Measurements from ENCODE around the gene CDC20B. TPM values are rescaled to one million over a fixed set of nuclear protein-coding genes. Genes with fewer than 3 reads are reported as not detected.
"Not testable (repeated sequence)": the region's sequence is repeated elsewhere in the genome, so short reads cannot be mapped to it uniquely, and the experiment has no call there.

The CDC20B gene
- total RNA-seq, 1 donor from 2014 or later = not detected

DNA sequence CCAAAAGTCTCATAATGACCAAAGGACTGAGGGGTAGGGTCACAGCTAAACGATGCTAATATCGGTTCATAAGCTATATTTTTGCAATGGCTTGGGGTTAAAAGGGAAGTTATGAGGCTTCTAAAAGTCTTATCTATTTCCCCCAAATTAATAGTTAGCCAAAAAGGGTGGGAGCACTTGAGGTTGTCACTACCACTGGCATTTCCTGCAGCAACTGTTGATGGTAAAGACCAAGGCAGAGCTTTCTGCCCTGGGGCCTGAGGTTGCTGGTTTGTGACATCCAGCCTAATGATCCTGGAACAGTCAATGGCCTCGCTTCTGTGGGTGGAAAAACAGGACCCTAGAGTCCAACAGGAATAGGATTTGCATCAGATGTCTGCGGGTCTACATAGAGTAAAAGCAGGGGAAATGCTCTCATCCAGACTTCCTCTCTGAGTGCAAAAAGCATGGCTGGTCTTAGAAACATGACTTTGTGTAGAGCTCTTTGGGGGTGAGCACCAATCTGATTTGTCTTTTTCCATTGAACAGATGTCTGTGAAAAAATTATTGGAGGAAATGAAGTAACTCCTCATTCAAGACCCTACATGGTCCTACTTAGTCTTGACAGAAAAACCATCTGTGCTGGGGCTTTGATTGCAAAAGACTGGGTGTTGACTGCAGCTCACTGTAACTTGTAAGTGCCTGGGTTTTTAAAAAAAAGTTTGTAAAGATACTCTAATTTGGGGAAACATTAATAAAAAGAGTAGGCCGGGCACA lies 67.9 kb downstream of the CDC20B start:
- Histone ChIP-seq H3K27ac (ENCODE audit: low read depth, low read length) (no peak overlapping the region), H3K4me3 (ENCODE audit: low read length in 3 of 3) (no peak overlapping the region)

DNA sequence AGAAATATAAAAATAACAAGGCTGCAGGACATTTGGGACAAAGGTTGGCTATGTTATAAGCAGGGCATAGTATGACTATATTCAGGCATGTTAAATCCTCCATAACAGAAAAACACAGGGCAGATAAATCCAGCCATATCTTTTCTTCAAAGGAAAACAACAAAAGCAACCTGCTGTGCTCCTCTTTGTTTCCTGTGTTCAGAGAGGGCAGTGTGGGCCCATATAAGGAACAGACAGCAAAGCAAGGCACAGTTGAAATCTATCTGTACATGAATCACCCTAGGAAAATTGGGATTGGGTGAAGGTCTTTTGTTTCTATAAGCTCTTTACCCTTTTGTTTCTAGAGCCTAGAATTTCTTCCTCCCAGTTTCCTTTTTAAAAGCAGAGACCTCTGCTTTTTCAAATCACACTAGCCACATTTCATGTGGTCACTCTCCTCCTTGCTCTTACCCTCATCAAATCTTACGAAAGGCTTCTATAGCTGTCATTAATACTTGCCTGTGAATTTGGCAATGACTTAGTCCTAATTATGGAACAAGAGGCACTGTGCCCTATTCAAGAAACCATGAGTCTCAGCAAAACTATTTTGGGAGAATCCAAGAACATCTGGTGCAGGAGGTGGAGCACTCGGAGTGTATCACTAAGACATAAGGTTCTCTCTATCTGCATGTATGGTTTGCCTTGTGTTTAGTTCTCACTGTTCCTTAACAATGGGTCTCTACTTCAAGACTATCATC lies 68.8 kb downstream of the CDC20B start:
- Histone ChIP-seq H3K36me3 (ENCODE audit: control insufficient read depth in 3 of 3, insufficient read depth in 3 of 3, low read length in 3 of 3) (no peaks in the 10 kb centered on the region), H3K4me1 (ENCODE audit: control insufficient read depth in 3 of 3, insufficient read depth in 3 of 3, low read length in 3 of 3) (no peaks in the 10 kb centered on the region), H3K4me3 (ENCODE audit: low read length in 3 of 3) (no peak overlapping the region), H3K27me3 (ENCODE audit: control insufficient read depth in 3 of 3, insufficient read depth in 3 of 3, low read length in 3 of 3) (peaks cover 0 to 2% (median 0%) of the 10 kb centered on the region in 3 donors), H3K9me3 (ENCODE audit: control insufficient read depth in 3 of 3, low read length in 3 of 3) (no peaks in the 10 kb centered on the region), H3K27ac (ENCODE audit: low read depth, low read length) (no peak overlapping the region), H3K9ac (ENCODE audit: low read depth in 1 of 3, low read length in 3 of 3) (no peak overlapping the region)

More for the DNA sequence above, 67.9 kb downstream of the CDC20B start:
- Histone ChIP-seq H3K9ac (ENCODE audit: low read depth in 1 of 3, low read length in 3 of 3) (no peak overlapping the region), H3K4me1 (ENCODE audit: control insufficient read depth in 3 of 3, insufficient read depth in 3 of 3, low read length in 3 of 3) (no peaks in the 10 kb centered on the region), H3K27me3 (ENCODE audit: control insufficient read depth in 3 of 3, insufficient read depth in 3 of 3, low read length in 3 of 3) (peaks cover 0 to 2% (median 0%) of the 10 kb centered on the region in 3 donors), H3K9me3 (ENCODE audit: control insufficient read depth in 3 of 3, low read length in 3 of 3) (no peaks in the 10 kb centered on the region), H3K36me3 (ENCODE audit: control insufficient read depth in 3 of 3, insufficient read depth in 3 of 3, low read length in 3 of 3) (no peaks in the 10 kb centered on the region)

DNA sequence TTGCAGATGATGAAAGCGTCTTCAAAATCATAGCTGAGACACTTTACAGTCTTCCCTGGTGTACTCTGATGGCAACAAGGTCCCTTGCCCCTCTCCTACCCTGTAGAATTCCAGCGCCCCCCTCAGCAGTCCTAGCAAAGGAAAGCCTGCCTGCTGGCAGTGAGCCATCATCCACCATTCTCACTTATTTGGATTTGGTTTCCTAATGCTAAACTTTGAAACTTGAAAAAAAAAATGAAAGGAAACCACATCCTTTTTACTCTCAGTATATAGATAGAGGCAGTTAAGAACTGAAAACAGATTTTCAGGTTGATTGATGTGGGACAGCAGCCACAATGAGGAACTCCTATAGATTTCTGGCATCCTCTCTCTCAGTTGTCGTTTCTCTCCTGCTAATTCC lies 70.6 kb downstream of the CDC20B start, which contains the start of gene GZMA:
GZMA (plus strand) TSS at position 299 of the 400 bp plus-strand sequence; CDS start at position 336, 37 bp downstream.
- Histone ChIP-seq H3K36me3 (ENCODE audit: control insufficient read depth in 3 of 3, insufficient read depth in 3 of 3, low read length in 3 of 3) (no peaks in the 10 kb centered on the region), H3K9ac (ENCODE audit: low read depth in 1 of 3, low read length in 3 of 3) (no peak within 1 kb of the TSS)

GRCh38 chr5:55101556-55102276 lies 71.3 kb downstream of the CDC20B start:
- no peak overlapping the region for H3K27ac ChIP-seq (ENCODE audit: low read depth, low read length)
- H3K9me3 ChIP-seq (ENCODE audit: control insufficient read depth in 3 of 3, low read length in 3 of 3) = no peaks in the 10 kb centered on the region
- no peak overlapping the region for H3K4me3 ChIP-seq (ENCODE audit: low read length in 3 of 3)
- H3K36me3 ChIP-seq (ENCODE audit: control insufficient read depth in 3 of 3, insufficient read depth in 3 of 3, low read length in 3 of 3) = no peaks in the 10 kb centered on the region
- H3K4me1 ChIP-seq (ENCODE audit: control insufficient read depth in 3 of 3, insufficient read depth in 3 of 3, low read length in 3 of 3) = no peaks in the 10 kb centered on the region
- no peaks in the 10 kb centered on the region for H3K27me3 ChIP-seq (ENCODE audit: control insufficient read depth in 3 of 3, insufficient read depth in 3 of 3, low read length in 3 of 3)
- H3K9ac ChIP-seq (ENCODE audit: low read depth in 1 of 3, low read length in 3 of 3) = no peak overlapping the region

More for the DNA sequence above, 70.6 kb downstream of the CDC20B start, which contains the start of gene GZMA:
- Histone ChIP-seq H3K4me1 (ENCODE audit: control insufficient read depth in 3 of 3, insufficient read depth in 3 of 3, low read length in 3 of 3) (no peaks in the 10 kb centered on the region), H3K4me3 (ENCODE audit: low read length in 3 of 3) (no peak within 1 kb of the TSS), H3K27ac (ENCODE audit: low read depth, low read length) (no peak within 1 kb of the TSS), H3K27me3 (ENCODE audit: control insufficient read depth in 3 of 3, insufficient read depth in 3 of 3, low read length in 3 of 3) (no peaks in the 10 kb centered on the region), H3K9me3 (ENCODE audit: control insufficient read depth in 3 of 3, low read length in 3 of 3) (no peaks in the 10 kb centered on the region)

DNA sequence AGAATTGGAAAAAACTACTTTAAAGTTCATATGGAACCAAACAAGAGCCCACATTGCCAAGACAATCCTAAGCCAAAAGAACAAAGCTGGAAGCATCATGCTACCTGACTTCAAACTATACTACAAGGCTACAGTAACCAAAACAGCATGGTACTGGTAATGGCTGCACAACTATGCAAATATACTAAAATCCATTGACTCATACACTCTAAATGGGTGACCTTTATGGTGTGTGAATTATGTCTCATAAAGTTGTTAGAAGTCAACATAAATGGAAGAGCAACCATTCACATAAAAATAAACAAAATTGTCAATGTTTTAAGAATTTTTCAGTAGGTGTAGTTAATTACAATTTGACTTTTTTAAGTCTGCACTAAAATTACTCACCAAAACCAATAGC lies 71.8 kb downstream of the CDC20B start:
- H3K27me3 ChIP-seq (ENCODE audit: control insufficient read depth in 3 of 3, insufficient read depth in 3 of 3, low read length in 3 of 3); H3K4me1 ChIP-seq (ENCODE audit: control insufficient read depth in 3 of 3, insufficient read depth in 3 of 3, low read length in 3 of 3); H3K4me3 ChIP-seq (ENCODE audit: low read length in 3 of 3); H3K27ac ChIP-seq (ENCODE audit: low read depth, low read length); H3K9me3 ChIP-seq (ENCODE audit: control insufficient read depth in 3 of 3, low read length in 3 of 3); H3K36me3 ChIP-seq (ENCODE audit: control insufficient read depth in 3 of 3, insufficient read depth in 3 of 3, low read length in 3 of 3); H3K9ac ChIP-seq (ENCODE audit: low read depth in 1 of 3, low read length in 3 of 3): not testable (repeated sequence)

DNA sequence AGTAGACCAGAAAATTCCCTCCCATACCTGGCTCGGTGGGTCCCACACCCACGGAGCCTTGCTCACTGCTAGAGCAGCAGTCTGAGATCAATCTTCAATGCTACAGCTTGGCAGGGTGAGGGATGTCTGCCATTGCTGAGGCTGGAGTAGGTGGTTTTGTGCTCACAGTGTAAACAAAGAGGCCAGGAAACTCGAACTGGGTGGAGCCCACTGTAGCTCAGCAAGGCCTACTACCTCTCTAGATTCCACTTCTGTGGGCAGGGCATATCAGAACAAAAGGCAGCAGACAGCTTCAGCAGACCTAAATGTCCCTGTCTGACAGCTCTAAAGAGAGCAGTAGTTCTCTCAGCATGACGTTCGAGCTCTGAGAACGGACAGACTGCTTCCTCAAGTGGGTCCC lies 76.1 kb downstream of the CDC20B start:
- Histone ChIP-seq H3K9ac (ENCODE audit: low read depth in 1 of 3, low read length in 3 of 3) (no peak overlapping the region), H3K27me3 (ENCODE audit: control insufficient read depth in 3 of 3, insufficient read depth in 3 of 3, low read length in 3 of 3) (no peaks in the 10 kb centered on the region), H3K4me3 (ENCODE audit: low read length in 3 of 3) (no peak overlapping the region), H3K36me3 (ENCODE audit: control insufficient read depth in 3 of 3, insufficient read depth in 3 of 3, low read length in 3 of 3) (no peaks in the 10 kb centered on the region), H3K4me1 (ENCODE audit: control insufficient read depth in 3 of 3, insufficient read depth in 3 of 3, low read length in 3 of 3) (no peaks in the 10 kb centered on the region), H3K9me3 (ENCODE audit: control insufficient read depth in 3 of 3, low read length in 3 of 3) (no peaks in the 10 kb centered on the region), H3K27ac (ENCODE audit: low read depth, low read length) (no peak overlapping the region)

GRCh38 chr5:55096182-55096581 lies 76.8 kb downstream of the CDC20B start:
- Histone ChIP-seq H3K9me3 (ENCODE audit: control insufficient read depth in 3 of 3, low read length in 3 of 3) (no peaks in the 10 kb centered on the region), H3K9ac (ENCODE audit: low read depth in 1 of 3, low read length in 3 of 3) (no peak overlapping the region), H3K4me3 (ENCODE audit: low read length in 3 of 3) (no peak overlapping the region), H3K27ac (ENCODE audit: low read depth, low read length) (no peak overlapping the region), H3K4me1 (ENCODE audit: control insufficient read depth in 3 of 3, insufficient read depth in 3 of 3, low read length in 3 of 3) (no peaks in the 10 kb centered on the region), H3K27me3 (ENCODE audit: control insufficient read depth in 3 of 3, insufficient read depth in 3 of 3, low read length in 3 of 3) (no peaks in the 10 kb centered on the region), H3K36me3 (ENCODE audit: control insufficient read depth in 3 of 3, insufficient read depth in 3 of 3, low read length in 3 of 3) (no peaks in the 10 kb centered on the region)

DNA sequence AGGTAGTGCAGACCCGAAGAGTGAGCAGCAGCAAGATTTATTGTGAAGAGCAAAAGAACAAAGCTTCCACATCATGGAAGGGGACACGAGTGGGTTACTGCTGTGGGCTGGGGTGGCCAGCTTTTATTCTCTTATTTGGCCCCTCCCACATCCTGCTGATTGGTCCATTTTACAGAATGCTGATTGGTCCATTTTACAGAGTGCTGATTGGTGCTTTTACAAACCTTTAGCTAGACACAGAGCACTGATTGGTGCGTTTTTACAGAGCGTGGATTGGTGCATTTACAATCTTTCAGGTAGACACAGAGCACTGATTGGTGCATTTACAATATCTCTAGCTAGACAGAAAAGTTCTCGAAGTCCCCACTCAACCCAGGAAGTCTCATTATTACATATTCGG lies 82.0 kb downstream of the CDC20B start:
- H3K9me3 ChIP-seq (ENCODE audit: control insufficient read depth in 3 of 3, low read length in 3 of 3); H3K27me3 ChIP-seq (ENCODE audit: control insufficient read depth in 3 of 3, insufficient read depth in 3 of 3, low read length in 3 of 3); H3K36me3 ChIP-seq (ENCODE audit: control insufficient read depth in 3 of 3, insufficient read depth in 3 of 3, low read length in 3 of 3); H3K4me3 ChIP-seq (ENCODE audit: low read length in 3 of 3); H3K27ac ChIP-seq (ENCODE audit: low read depth, low read length); H3K9ac ChIP-seq (ENCODE audit: low read depth in 1 of 3, low read length in 3 of 3); H3K4me1 ChIP-seq (ENCODE audit: control insufficient read depth in 3 of 3, insufficient read depth in 3 of 3, low read length in 3 of 3): not testable (repeated sequence)

DNA sequence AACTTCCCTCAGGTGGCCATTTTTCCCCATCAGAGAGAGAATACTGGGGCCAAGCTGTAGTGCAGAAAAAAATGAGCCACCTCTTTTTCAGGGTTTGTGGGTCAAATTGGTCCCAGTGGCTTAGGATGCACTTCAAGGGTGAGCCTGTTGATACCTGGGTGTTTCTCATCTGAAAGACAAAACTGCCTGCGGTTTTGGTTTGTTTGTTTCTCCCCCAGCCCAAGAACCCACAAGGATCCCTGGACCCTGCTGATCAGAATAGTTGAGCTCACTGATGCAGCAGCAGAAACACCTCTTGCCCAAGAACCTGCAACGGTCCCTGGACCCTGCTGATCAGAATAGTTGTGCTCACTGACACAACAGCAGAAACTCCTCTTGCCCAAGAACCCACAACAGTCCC lies 83.7 kb downstream of the CDC20B start:
- not testable (repeated sequence) for H3K4me1 ChIP-seq (ENCODE audit: control insufficient read depth in 3 of 3, insufficient read depth in 3 of 3, low read length in 3 of 3); H3K4me3 ChIP-seq (ENCODE audit: low read length in 3 of 3); H3K36me3 ChIP-seq (ENCODE audit: control insufficient read depth in 3 of 3, insufficient read depth in 3 of 3, low read length in 3 of 3); H3K27me3 ChIP-seq (ENCODE audit: control insufficient read depth in 3 of 3, insufficient read depth in 3 of 3, low read length in 3 of 3); H3K9me3 ChIP-seq (ENCODE audit: control insufficient read depth in 3 of 3, low read length in 3 of 3); H3K27ac ChIP-seq (ENCODE audit: low read depth, low read length); H3K9ac ChIP-seq (ENCODE audit: low read depth in 1 of 3, low read length in 3 of 3)

- H3K9me3 ChIP-seq (ENCODE audit: control insufficient read depth in 3 of 3, low read length in 3 of 3) = peaks cover 0 to 2% (median 0%) of the 10 kb centered on the region in 3 donors
- no peaks in the 10 kb centered on the region for H3K36me3 ChIP-seq (ENCODE audit: control insufficient read depth in 3 of 3, insufficient read depth in 3 of 3, low read length in 3 of 3)
- no peak overlapping the region for H3K9ac ChIP-seq (ENCODE audit: low read depth in 1 of 3, low read length in 3 of 3)
- no peak overlapping the region for H3K27ac ChIP-seq (ENCODE audit: low read depth, low read length)
- no peaks in the 10 kb centered on the region for H3K4me1 ChIP-seq (ENCODE audit: control insufficient read depth in 3 of 3, insufficient read depth in 3 of 3, low read length in 3 of 3)
- H3K27me3 ChIP-seq (ENCODE audit: control insufficient read depth in 3 of 3, insufficient read depth in 3 of 3, low read length in 3 of 3) = no peaks in the 10 kb centered on the region
- no peak overlapping the region for H3K4me3 ChIP-seq (ENCODE audit: low read length in 3 of 3)
These were observed 91.4 kb downstream of the CDC20B start for GRCh38 chr5:55081541-55081940.
